H1 (cell line): ENCODE measurements around the gene APMAP. TPM values are rescaled to one million over a fixed set of nuclear protein-coding genes. Genes with fewer than 3 reads are reported as not detected.

ENCODE experiments used
- CTCF ChIA-PET: fragments of 300-600 bp; sonication (Branson Sonifier 250); formaldehyde crosslinking; loops from one replicate; lab custom pipeline; 2021; ENCODE audit not compliant: partially characterized antibody; lab: Charles Lee
- POLR2A ChIA-PET: fragments of 300-600 bp; sonication (Branson Sonifier 250); formaldehyde crosslinking; loops from one replicate; lab custom pipeline; 2021; ENCODE audit warnings: inconsistent platforms; ENCODE audit not compliant: partially characterized antibody; lab: Charles Lee
- DNase-seq, 2 experiments: peaks; one replicate each; pipeline versions ENCODE4 v3.0.0 to v3.0.0-alpha.2; 2010 to 2022; ENCODE audit warnings: low spot score in 2 of 2, low read depth in 1 of 2, mixed read lengths in 1 of 2
- FAIRE-seq: peaks from 2 replicates; lab custom pipeline; 2011; peaks lifted over from hg19 to GRCh38; lab: Jason Lieb, UNC
- H2AFZ ChIP-seq: 2 replicates; pipeline ENCODE4 v1.8.1; 2012; ENCODE audit warnings: low read length, inconsistent platforms
- H2AK5ac ChIP-seq: 2 replicates; pipeline ENCODE4 v1.6.1; 2013; ENCODE audit warnings: low read depth, low read length
- H2BK120ac ChIP-seq: replicated peaks from 2 replicates; pipeline ENCODE3; 2013; ENCODE audit warnings: low read depth, low read length, inconsistent platforms
- H2BK12ac ChIP-seq: 2 replicates; pipeline ENCODE4 v1.6.1; 2013; ENCODE audit warnings: low read depth, low read length
- H2BK15ac ChIP-seq: 2 replicates; pipeline ENCODE4 v1.6.1; 2013; ENCODE audit warnings: low read length
- H2BK20ac ChIP-seq: 2 replicates; pipeline ENCODE4 v1.6.1; 2013; ENCODE audit warnings: low read length
- H2BK5ac ChIP-seq: 2 replicates; pipeline ENCODE4 v1.6.1; 2013; ENCODE audit warnings: low read depth, low read length
- H3K14ac ChIP-seq: 2 replicates; pipeline ENCODE4 v1.6.1; 2013; ENCODE audit warnings: inconsistent platforms; ENCODE audit not compliant: insufficient read length
- H3K18ac ChIP-seq: 2 replicates; pipeline ENCODE4 v1.6.1; 2013; ENCODE audit warnings: low read length; ENCODE audit errors: extremely low read depth
- H3K23ac ChIP-seq: 2 replicates; pipeline ENCODE4 v1.6.1; 2013; ENCODE audit warnings: inconsistent platforms; ENCODE audit not compliant: insufficient read length
- H3K23me2 ChIP-seq: 2 replicates; pipeline ENCODE4 v1.6.1; 2013; ENCODE audit warnings: low read depth, low read length
- H3K27ac ChIP-seq: 2 replicates; pipeline ENCODE4 v1.6.1; 2011; ENCODE audit warnings: low read depth, low read length, inconsistent platforms
- H3K27me3 ChIP-seq, 4 experiments: replicated peaks in 1 of 4; 1 replicate in 1 of 4; 2 replicates in 3 of 4; pipeline versions ENCODE4 v1.6.1 to v1.8.1; 2011 to 2013; ENCODE audit warnings: low read length in 3 of 4, mild to moderate bottlenecking in 3 of 4, inconsistent platforms in 2 of 4, mixed read lengths in 2 of 4, moderate library complexity in 1 of 4; ENCODE audit not compliant: control insufficient read depth in 3 of 4, insufficient read depth in 3 of 4; ENCODE audit errors: extremely low read depth in 1 of 4
- H3K36me3 ChIP-seq, 4 experiments: 2 replicates each; pipeline versions ENCODE4 v1.6.1 to v1.8.1; 2011 to 2013; ENCODE audit warnings: mild to moderate bottlenecking in 4 of 4, low read length in 3 of 4, moderate library complexity in 2 of 4, control low read depth in 1 of 4, inconsistent platforms in 1 of 4; ENCODE audit not compliant: insufficient read depth in 4 of 4, control insufficient read depth in 2 of 4
- H3K4ac ChIP-seq: replicated peaks from 2 replicates; pipeline ENCODE3; 2013; ENCODE audit warnings: low read length, low read depth, mixed read lengths, inconsistent platforms; ENCODE audit not compliant: insufficient read length
- H3K4me1 ChIP-seq, 4 experiments: replicated peaks in 1 of 4; 1 replicate in 1 of 4; 2 replicates in 3 of 4; pipeline versions ENCODE4 v1.6.1 to v1.8.1; 2011 to 2013; ENCODE audit warnings: low read length in 3 of 4, inconsistent platforms in 2 of 4, mixed read lengths in 1 of 4; ENCODE audit not compliant: insufficient read depth in 4 of 4, control insufficient read depth in 3 of 4
- H3K4me2 ChIP-seq, 2 experiments: 2 replicates each; pipeline versions ENCODE4 v1.6.1 to v1.8.1; 2011 to 2013; ENCODE audit warnings: low read depth in 2 of 2, low read length in 2 of 2, control low read depth in 1 of 2, inconsistent platforms in 1 of 2, mild to moderate bottlenecking in 1 of 2; ENCODE audit not compliant: insufficient read depth in 1 of 2
- H3K4me3 ChIP-seq, 4 experiments: fragments of 200-600, 300-600 bp in 1 of 4; sonication (generic), shearing (Covaris generic), sonication (Bioruptor Twin) in 1 of 4; 2 replicates each; pipeline versions ENCODE4 v1.5.1 to v1.8.1; 2011 to 2016; ENCODE audit warnings: low read length in 4 of 4, low read depth in 3 of 4, control low read depth in 2 of 4, inconsistent platforms in 2 of 4, mild to moderate bottlenecking in 2 of 4, mixed read lengths in 1 of 4, moderate library complexity in 1 of 4; ENCODE audit not compliant: insufficient read depth in 2 of 4; ENCODE audit errors: extremely low read depth in 1 of 4
- H3K56ac ChIP-seq: replicated peaks from 2 replicates; pipeline ENCODE3; 2013; ENCODE audit warnings: low read depth, mild to moderate bottlenecking, mixed read lengths, low read length, inconsistent platforms; ENCODE audit not compliant: insufficient read length
- H3K79me1 ChIP-seq: 2 replicates; pipeline ENCODE4 v1.6.1; 2013; ENCODE audit warnings: low read depth, low read length, control low read depth
- H3K79me2 ChIP-seq, 2 experiments: 2 replicates each; pipeline versions ENCODE4 v1.6.1 to v1.8.1; 2012 to 2013; ENCODE audit warnings: low read length in 2 of 2, mild to moderate bottlenecking in 2 of 2, inconsistent platforms in 1 of 2; ENCODE audit not compliant: insufficient read depth in 2 of 2, control insufficient read depth in 1 of 2
- H3K9ac ChIP-seq, 4 experiments: replicated peaks in 1 of 4; 1 replicate in 1 of 4; 2 replicates in 3 of 4; pipeline versions ENCODE4 v1.6.1 to v1.8.1; 2011 to 2013; ENCODE audit warnings: low read depth in 3 of 4, low read length in 3 of 4, control low read depth in 2 of 4, mild to moderate bottlenecking in 2 of 4, moderate library complexity in 2 of 4, inconsistent platforms in 1 of 4; ENCODE audit errors: extremely low read depth in 1 of 4
- H3K9me3 ChIP-seq, 2 experiments: 2 replicates each; pipeline versions ENCODE4 v1.6.1 to v1.8.1; 2012 to 2013; ENCODE audit warnings: mild to moderate bottlenecking in 2 of 2, moderate library complexity in 2 of 2, control low read depth in 1 of 2, inconsistent platforms in 1 of 2, low read depth in 1 of 2, low read length in 1 of 2, mixed read lengths in 1 of 2; ENCODE audit not compliant: insufficient read depth in 2 of 2
- H4K20me1 ChIP-seq, 2 experiments: replicated peaks in 1 of 2; 2 replicates each; pipeline versions ENCODE3 to v1.8.1; 2011 to 2013; ENCODE audit warnings: inconsistent platforms in 2 of 2, low read length in 2 of 2, mild to moderate bottlenecking in 1 of 2; ENCODE audit not compliant: insufficient read depth in 2 of 2, control insufficient read depth in 1 of 2
- H4K5ac ChIP-seq: 2 replicates; pipeline ENCODE4 v1.6.1; 2013; ENCODE audit warnings: low read length, low read depth, mixed read lengths, inconsistent platforms; ENCODE audit not compliant: insufficient read length
- H4K8ac ChIP-seq: 2 replicates; pipeline ENCODE4 v1.8.0; 2013; ENCODE audit warnings: mild to moderate bottlenecking, moderate library complexity, low read length, inconsistent platforms; ENCODE audit not compliant: insufficient read depth; ENCODE audit errors: extremely low read depth
- H4K91ac ChIP-seq: replicated peaks from 2 replicates; pipeline ENCODE3; 2013; ENCODE audit warnings: low read length, mixed read lengths, inconsistent platforms; ENCODE audit not compliant: insufficient read length
- SP4 ChIP-seq: IDR thresholded peaks from 2 replicates; pipeline ENCODE4 v1.6.1; 2012; ENCODE audit warnings: low read length, inconsistent platforms
- TAF7 ChIP-seq: optimal IDR thresholded peaks from 2 replicates; pipeline ENCODE3; 2011; ENCODE audit warnings: low read depth, mild to moderate bottlenecking, inconsistent platforms, low read length, moderate library complexity, borderline replicate concordance
- USF2 ChIP-seq: IDR thresholded peaks from 2 replicates; pipeline ENCODE4 v1.6.1; 2011; ENCODE audit warnings: low read length, improper control_type of control experiment
- WGBS, 2 experiments: shearing (Covaris generic) in 1 of 2; methylation state at CpG; one replicate each; pipeline versions ENCODE4 v1.1.6 to v1.1.7; 2013 to 2015; ENCODE audit warnings: low lambda C conversion rate in 2 of 2, mixed read lengths in 2 of 2, inconsistent platforms in 1 of 2, low coverage in 1 of 2, missing lambda C conversion rate in 1 of 2; ENCODE audit not compliant: insufficient replicate concordance in 2 of 2, insufficient coverage in 1 of 2, insufficient read length in 1 of 2; ENCODE audit errors: extremely low coverage in 1 of 2, missing lambda C conversion rate in 1 of 2; 5-methylcytosine and 5-hydroxymethylcytosine counted together
- polyA plus RNA-seq, 7 experiments: library from polyadenylated mRNA; depleted of rRNA in 3 of 7; stranded (reverse) in 5 of 7; unstranded in 2 of 7; fragments of >200 nt in 5 of 7; fragments of 200-250 nt in 2 of 7; gene quantifications; 1 replicate in 5 of 7; 2 replicates in 1 of 7; 4 replicates in 1 of 7; pipeline versions ENCODE4 v1.2.1 to v1.2.3, GENCODE V29; 2011 to 2013; ENCODE audit warnings: missing spikeins in 2 of 7, mixed read lengths in 2 of 7
- total RNA-seq: library from RNA; stranded (reverse); fragmentation: NEBNext Ultra II Directional; extraction: Animal tissue kit (Norgen Biotek cat#: 25700); gene quantifications from 2 replicates; pipeline ENCODE4 v1.2.1, GENCODE V29; 2021
- TF ChIP-seq, protein P1 (sequence below): IDR thresholded peaks from 2 replicates; pipeline ENCODE4 v1.6.1; 2012; ENCODE audit warnings: inconsistent platforms

Gene APMAP
- total and polyA plus RNA-seq, 2 of the 8 experiments (the other 6 are each of a cell fraction or from before 2014, with no cell fraction given) = 31.3 to 66.0 TPM

DNA sequence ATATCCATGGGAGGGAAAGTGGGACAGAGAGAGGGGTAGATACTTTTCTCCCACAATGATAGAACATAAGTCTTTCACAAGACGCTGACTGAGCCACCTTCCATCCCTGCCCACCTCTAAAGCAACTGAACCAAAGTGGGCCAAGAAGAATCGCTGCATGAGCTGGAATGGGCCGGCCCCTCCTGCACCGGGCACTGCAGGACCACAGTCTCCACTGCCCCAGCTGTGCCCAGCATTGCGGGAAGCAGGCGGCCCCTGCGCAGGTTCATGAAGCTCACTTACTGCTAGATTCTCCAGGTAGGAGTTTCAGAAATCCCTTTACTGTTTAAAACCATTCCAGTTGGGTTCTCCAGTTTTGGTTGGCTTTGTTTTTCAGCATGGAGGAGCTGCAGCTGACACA is 75.5 kb downstream of the APMAP start:
- Histone ChIP-seq H4K5ac (no peak overlapping the region), H3K27me3 (no peaks in the 10 kb centered on the region; a peak in 1 of 7 replicates), H2BK5ac (no peak overlapping the region), H2BK15ac (no peak overlapping the region), H2AK5ac (no peak overlapping the region), H3K4me1 (no peaks in the 10 kb centered on the region), H3K79me1 (no peaks in the 10 kb centered on the region), H3K9me3 (peaks cover 5 to 13% of the 10 kb centered on the region in 2 experiments), H4K20me1 (no peaks in the 10 kb centered on the region), H3K4me2 (no peak overlapping the region), H3K56ac (no peak overlapping the region), H3K79me2 (no peaks in the 10 kb centered on the region), H3K9ac (no peak overlapping the region), H3K14ac (no peak overlapping the region), H3K4me3 (no peak overlapping the region), H3K23me2 (no peaks in the 10 kb centered on the region), H3K4ac (no peak overlapping the region), H2BK12ac (no peak overlapping the region), H2BK20ac (no peak overlapping the region), H3K23ac (no peak overlapping the region), H2AFZ (no peak overlapping the region), H4K8ac (no peak overlapping the region), H3K27ac (no peak overlapping the region), H4K91ac (no peak overlapping the region), H2BK120ac (no peak overlapping the region), H3K36me3 (no peaks in the 10 kb centered on the region), H3K18ac (no peak overlapping the region)
- 88% methylated on average over 7 of the region's 7 CpGs; no CpG with 5 or more reads in 1 of the 2 experiments for WGBS, 2 experiments
- DNase-seq = peak in 1 of 2 experiments; percentile 29
- FAIRE-seq = no peak
- TF ChIP-seq USF2 = no peak
- no peak for TF ChIP-seq SP4
- TF ChIP-seq, protein P1, sequence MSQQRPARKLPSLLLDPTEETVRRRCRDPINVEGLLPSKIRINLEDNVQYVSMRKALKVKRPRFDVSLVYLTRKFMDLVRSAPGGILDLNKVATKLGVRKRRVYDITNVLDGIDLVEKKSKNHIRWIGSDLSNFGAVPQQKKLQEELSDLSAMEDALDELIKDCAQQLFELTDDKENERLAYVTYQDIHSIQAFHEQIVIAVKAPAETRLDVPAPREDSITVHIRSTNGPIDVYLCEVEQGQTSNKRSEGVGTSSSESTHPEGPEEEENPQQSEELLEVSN = no peak
- TF ChIP-seq TAF7 = no peak
- ChIA-PET CTCF (interaction anchor here (0.7 to 7.1 kb wide), 9 partner anchors 14 to 979 kb away, joined by 3 to 64 read pairs (median 3); no protein-coding TSS in a partner anchor), POLR2A (no interaction called here)
